Forelimb muscle (tissue), 1 donor: ENCODE measurements around the gene NHLRC2. TPM values are rescaled to one million over a fixed set of nuclear protein-coding genes. Genes with fewer than 3 reads are reported as not detected.
"Not testable (repeated sequence)": the region's sequence is repeated elsewhere in the genome, so short reads cannot be mapped to it uniquely, and the experiment has no call there.

Experiments
- DNase-seq: peaks from one replicate; pipeline ENCODE4 v3.0.0-alpha.2; 2013; ENCODE audit warnings: low read depth
- polyA plus RNA-seq: library from polyadenylated mRNA; unstranded; fragments of 120-200 nt; gene quantifications from one replicate; pipeline ENCODE4 v1.2.1, GENCODE V29; 2013; ENCODE audit not compliant: insufficient read length

The NHLRC2 gene
- 16.1 TPM for polyA plus RNA-seq

- peak; percentile 43 for DNase-seq
These were observed at the start of gene NHLRC2, which contains the start of gene DCLRE1A for GRCh38 chr10:113854013-113854760. Gene NHLRC2, plus strand, starts transcription at chr10:113854661. Its CDS starts 212 bp downstream, at chr10:113854873. Gene DCLRE1A, minus strand, starts transcription at chr10:113854082. Its CDS starts 900 bp downstream, at chr10:113853182.

- no peak for DNase-seq
These were observed 48.0 kb upstream of the NHLRC2 start for GRCh38 chr10:113806503-113806902.

GRCh38 chr10:113808168-113808567 is 46.3 kb upstream of the NHLRC2 start:
- no peak for DNase-seq

- not testable (repeated sequence) for DNase-seq
These were observed 39.8 kb upstream of the NHLRC2 start for GRCh38 chr10:113814700-113815099.

GRCh38 chr10:113819989-113820388 is 34.5 kb upstream of the NHLRC2 start:
- no peak for DNase-seq

- no peak for DNase-seq
These were observed 34.0 kb upstream of the NHLRC2 start for GRCh38 chr10:113820507-113820906.

GRCh38 chr10:113821306-113821705 is 33.2 kb upstream of the NHLRC2 start:
- DNase-seq = not testable (repeated sequence)

- no peak for DNase-seq
These were observed 32.3 kb upstream of the NHLRC2 start for GRCh38 chr10:113822174-113822573.

GRCh38 chr10:113823389-113823788 is 31.1 kb upstream of the NHLRC2 start:
- no peak for DNase-seq

GRCh38 chr10:113825791-113826190 is 28.7 kb upstream of the NHLRC2 start:
- no peak for DNase-seq

GRCh38 chr10:113828567-113828966 is 25.9 kb upstream of the NHLRC2 start:
- DNase-seq = not testable (repeated sequence)

GRCh38 chr10:113842171-113842570 is 12.3 kb upstream of the NHLRC2 start:
- DNase-seq = no peak

- no peak for DNase-seq
These were observed 10.4 kb upstream of the NHLRC2 start for GRCh38 chr10:113843972-113844485.

GRCh38 chr10:113846036-113846435 is 8.4 kb upstream of the NHLRC2 start:
- no peak for DNase-seq

GRCh38 chr10:113849140-113849803 is 5.2 kb upstream of the NHLRC2 start:
- no peak for DNase-seq

GRCh38 chr10:113849946-113850345 is 4.5 kb upstream of the NHLRC2 start:
- no peak for DNase-seq

GRCh38 chr10:113853578-113854012 is 866 bp upstream of the NHLRC2 start:
- no peak for DNase-seq

GRCh38 chr10:113854761-113855588 is 514 bp downstream of the NHLRC2 start:
- no peak for DNase-seq

GRCh38 chr10:113856563-113856962 is 2.1 kb downstream of the NHLRC2 start:
- DNase-seq = no peak

GRCh38 chr10:113857210-113857609 is 2.7 kb downstream of the NHLRC2 start:
- no peak for DNase-seq

GRCh38 chr10:113858541-113858940 is 4.1 kb downstream of the NHLRC2 start:
- no peak for DNase-seq

GRCh38 chr10:113859261-113859660 is 4.8 kb downstream of the NHLRC2 start:
- no peak for DNase-seq
